GM12878 (cell line): ENCODE data around the gene FGF23. TPM values are rescaled to one million over a fixed set of nuclear protein-coding genes. Genes with fewer than 3 reads are reported as not detected.

Source experiments
- ATAC-seq: fragments of 200-7000 bp; cut with Tn5 transposase; 3 replicates; pipeline ENCODE4 v1.9.1; 2020; ENCODE audit warnings: mild to moderate bottlenecking, moderate library complexity
- BruUV-seq: library from RNA; stranded (reverse); fragments of 400-500 nt; replicated peaks from 2 replicates; lab custom pipeline; 2021; lab: Mats Ljungman, UMichigan
- CTCF ChIA-PET: fragments of 300-600 bp; sonication (Branson Sonifier 250); formaldehyde crosslinking; extraction: SDS; loops from one replicate; lab custom pipeline; 2021; ENCODE audit warnings: inconsistent platforms; lab: Yijun Ruan, JAX
- POLR2A ChIA-PET: fragments of 350-600 bp; formaldehyde crosslinking; extraction: SDS; loops from one replicate; lab custom pipeline; 2021; ENCODE audit warnings: inconsistent platforms; lab: Charles Lee
- RAD21 ChIA-PET: fragments of 300-600 bp; sonication (Branson Sonifier 250); formaldehyde crosslinking; loops from one replicate; lab custom pipeline; 2023; ENCODE audit warnings: antibody characterized with exemption; ENCODE audit not compliant: unreplicated experiment; lab: Charles Lee
- SMC1A ChIA-PET: fragments of 300-600 bp; sonication (Branson Sonifier 250); formaldehyde crosslinking; loops from one replicate; lab custom pipeline; 2023; ENCODE audit not compliant: unreplicated experiment, uncharacterized antibody; lab: Charles Lee
- DNase-seq: peaks from one replicate; pipeline ENCODE4 v3.0.0-alpha.2; 2011; ENCODE audit warnings: low read depth, low spot score
- FAIRE-seq: peaks from 3 replicates; lab custom pipeline; 2011; peaks lifted over from hg19 to GRCh38; lab: Jason Lieb, UNC
- H2AFZ ChIP-seq: 2 replicates; pipeline ENCODE4 v1.6.0; 2011; ENCODE audit warnings: low read depth, low read length, control low read depth; ENCODE audit not compliant: control insufficient read depth
- H3K27ac ChIP-seq: 2 replicates; pipeline ENCODE4 v1.5.1; 2011; ENCODE audit warnings: control low read depth; ENCODE audit not compliant: control insufficient read depth, insufficient read depth
- H3K27me3 ChIP-seq, 2 experiments: replicated peaks in 1 of 2; 2 replicates each; pipeline versions ENCODE4 v1.6.0 to v1.6.1; 2011; ENCODE audit warnings: low read length in 1 of 2; ENCODE audit not compliant: control insufficient read depth in 2 of 2, insufficient read depth in 2 of 2
- H3K36me3 ChIP-seq, 2 experiments: 2 replicates each; pipeline ENCODE4 v1.5.1; 2011; ENCODE audit warnings: low read length in 1 of 2; ENCODE audit not compliant: control insufficient read depth in 2 of 2, insufficient read depth in 2 of 2
- H3K4me1 ChIP-seq: 2 replicates; pipeline ENCODE4 v1.6.1; 2011; ENCODE audit warnings: mild to moderate bottlenecking, low read length, moderate library complexity, mixed read lengths; ENCODE audit not compliant: control insufficient read depth, insufficient read depth
- H3K4me2 ChIP-seq: 2 replicates; pipeline ENCODE4 v1.6.0; 2011; ENCODE audit warnings: control low read depth; ENCODE audit not compliant: control insufficient read depth, insufficient read depth
- H3K4me3 ChIP-seq: fragments of 200-600 bp; sonication (generic); 2 replicates; pipeline ENCODE4 v1.5.1; 2016
- H3K79me2 ChIP-seq: 2 replicates; pipeline ENCODE4 v1.6.0; 2011; ENCODE audit warnings: low read length; ENCODE audit not compliant: control insufficient read depth, insufficient read depth
- H3K9ac ChIP-seq: 2 replicates; pipeline ENCODE4 v1.8.0; 2011; ENCODE audit warnings: low read length, control low read depth, mixed read lengths; ENCODE audit not compliant: control insufficient read depth, insufficient read depth
- H3K9me3 ChIP-seq: replicated peaks from 3 replicates; pipeline ENCODE4 v1.5.1; 2011; ENCODE audit warnings: mild to moderate bottlenecking, low read length; ENCODE audit not compliant: control insufficient read depth, insufficient read depth
- H4K20me1 ChIP-seq: 2 replicates; pipeline ENCODE4 v1.6.0; 2011; ENCODE audit not compliant: control insufficient read depth, insufficient read depth
- BHLHE40 ChIP-seq, 2 experiments: fragments of 450-650 bp in 1 of 2; IDR thresholded peaks; 2 replicates each; pipeline ENCODE4 v1.6.1; 2011 to 2017; ENCODE audit warnings: low read depth in 2 of 2, borderline replicate concordance in 1 of 2, improper control_type of control experiment in 1 of 2, low read length in 1 of 2, mild to moderate bottlenecking in 1 of 2
- EGR1 ChIP-seq, 2 experiments: IDR thresholded peaks; 1 replicate in 1 of 2; 2 replicates in 1 of 2; pipeline ENCODE4 v1.6.1; 2011 to 2012; ENCODE audit warnings: low read depth in 2 of 2, low read length in 2 of 2, borderline replicate concordance in 1 of 2, mild to moderate bottlenecking in 1 of 2, moderate library complexity in 1 of 2
- NR2C1 ChIP-seq: fragments of 450-650 bp; IDR thresholded peaks from 2 replicates; pipeline ENCODE4 v1.6.1; 2017; ENCODE audit warnings: antibody characterized with exemption, mild to moderate bottlenecking, moderate library complexity
- NR2F1 ChIP-seq: fragments of 450-650 bp; conservative IDR thresholded peaks from 2 replicates; pipeline ENCODE4 v1.6.1; 2017; ENCODE audit warnings: mild to moderate bottlenecking
- TAF1 ChIP-seq: IDR thresholded peaks from 2 replicates; pipeline ENCODE4 v1.6.1; 2011; ENCODE audit warnings: mild to moderate bottlenecking, low read depth, low read length, borderline replicate concordance
- USF2 ChIP-seq: IDR thresholded peaks from 2 replicates; pipeline ENCODE4 v1.6.1; 2011; ENCODE audit warnings: low read depth, low read length, improper control_type of control experiment, borderline replicate concordance
- WGBS: methylation state at CpG from one replicate; pipeline ENCODE4 v1.1.6; 2016; ENCODE audit warnings: low lambda C conversion rate; ENCODE audit not compliant: insufficient replicate concordance, insufficient coverage; ENCODE audit errors: missing lambda C conversion rate; 5-methylcytosine and 5-hydroxymethylcytosine counted together
- in situ Hi-C: fragments of 300-500 bp; cut with MboI; formaldehyde crosslinking; loops from 9 replicates; pipeline ENCODE4 v1.14.3; 2018; ENCODE audit warnings: mixed read lengths
- intact Hi-C: fragments of 100-400 bp; cut with micrococcal nuclease; formaldehyde crosslinking; loops from one replicate; pipeline ENCODE4 v1.14.2; 2022; ENCODE audit not compliant: unreplicated experiment
- polyA plus RNA-seq, 11 experiments: library from polyadenylated mRNA; depleted of rRNA in 4 of 11; unstranded in 6 of 11; stranded (reverse) in 5 of 11; fragments of >200 nt; fragmentation: Nextera tagmentation in 4 of 11; fragmentation: Illumina TruSeq in 1 of 11; extraction: Ambion mirVana in 4 of 11; extraction: Trizol in 1 of 11; gene quantifications; 1 replicate in 1 of 11; 2 replicates in 10 of 11; pipeline versions ENCODE4 v1.2.1 to v1.2.3, GENCODE V29; 2011 to 2016; ENCODE audit warnings: inconsistent platforms in 2 of 11, missing spikeins in 2 of 11, low read depth in 1 of 11
- total RNA-seq, 4 experiments: library from RNA; depleted of rRNA in 3 of 4; stranded (reverse); fragments of >200 nt in 3 of 4; fragmentation: Illumina TruSeq in 1 of 4; extraction: Trizol in 1 of 4; gene quantifications; 2 replicates each; pipeline versions ENCODE4 v1.2.1 to v1.2.3, GENCODE V29; 2013 to 2021

The FGF23 gene
- total and polyA plus RNA-seq, 10 of the 15 experiments (the other 5 are each of a cell fraction or from before 2014, with no cell fraction given): not detected

- TF ChIP-seq USF2: no peak
- TF ChIP-seq EGR1 (IDR thresholded peaks at IDR 0.05; ENCODE audit: borderline replicate concordance in 1 of 2, low read depth in 2 of 2, low read length in 2 of 2): no peak
- TF ChIP-seq TAF1: no peak
- POLR2A ChIA-PET: no interaction called here
- no TSS peak for BruUV-seq
- Histone ChIP-seq H3K9ac (no peak overlapping the region), H3K36me3 (no peaks in the 10 kb centered on the region), H3K4me3 (no peak overlapping the region), H3K9me3 (no peaks in the 10 kb centered on the region), H3K79me2 (no peaks in the 10 kb centered on the region), H3K27me3 (peaks cover 0 to 7% of the 10 kb centered on the region in 2 experiments; a peak in 3 of 4 replicates), H2AFZ (no peak overlapping the region), H3K4me1 (no peaks in the 10 kb centered on the region), H3K27ac (no peak overlapping the region), H4K20me1 (no peaks in the 10 kb centered on the region), H3K4me2 (no peak overlapping the region)
- SMC1A ChIA-PET: no interaction called here
- RAD21 ChIA-PET: interaction anchor here (1.2 kb wide), 1 partner anchor 454 kb away, joined by 3 read pairs; no protein-coding TSS in a partner anchor
- DNase-seq: no peak
- ATAC-seq: no peak
- intact Hi-C loops (no loop called here), in situ Hi-C loops (no loop called here)
- CTCF ChIA-PET: interaction anchor here (0.7 to 1.0 kb wide), 2 partner anchors 19 to 107 kb away, joined by 3 read pairs; no protein-coding TSS in a partner anchor
- 11% methylated on average over 5 of the region's 5 CpGs for WGBS
- FAIRE-seq: no peak
Observed at GRCh38 chr12:4417936-4418335, 38.4 kb upstream of the FGF23 start.

GRCh38 chr12:4417455-4417854 is 37.9 kb upstream of the FGF23 start:
- TF ChIP-seq NR2F1: no peak
- TF ChIP-seq BHLHE40 (IDR thresholded peaks at IDR 0.05; ENCODE audit: borderline replicate concordance in 1 of 2, low read depth in 2 of 2, low read length in 1 of 2): no peak
- no peak for TF ChIP-seq NR2C1
- TF ChIP-seq, all 136 proteins: peak for 0
- Histone ChIP-seq H3K9ac (no peak overlapping the region), H3K4me3 (no peak overlapping the region), H3K36me3 (no peaks in the 10 kb centered on the region), H3K9me3 (no peaks in the 10 kb centered on the region), H3K4me2 (no peak overlapping the region), H3K27me3 (peaks cover 0 to 7% of the 10 kb centered on the region in 2 experiments; a peak in 3 of 4 replicates), H3K27ac (no peak overlapping the region), H2AFZ (no peak overlapping the region), H3K79me2 (no peaks in the 10 kb centered on the region), H4K20me1 (no peaks in the 10 kb centered on the region), H3K4me1 (no peaks in the 10 kb centered on the region)
- no TSS peak for BruUV-seq
- RAD21 ChIA-PET: interaction anchor here (1.2 kb wide), 1 partner anchor 453 kb away, joined by 3 read pairs; no protein-coding TSS in a partner anchor
- ATAC-seq (no peak), FAIRE-seq (no peak), DNase-seq (no peak)
- in situ Hi-C loops: no loop called here
- POLR2A ChIA-PET: no interaction called here
- SMC1A ChIA-PET: no interaction called here
- WGBS: 66% methylated on average over 6 of the region's 6 CpGs
- CTCF ChIA-PET: interaction anchor here (1.0 kb wide), 1 partner anchor 107 kb away, joined by 3 read pairs; no protein-coding TSS in a partner anchor
- intact Hi-C loops: no loop called here
